Measurements from ENCODE around the gene SGSM1.

GRCh38 chr22:24930678-24931077, 124.7 kb downstream of the SGSM1 start:
- TF ChIP-seq CTCF (IDR thresholded peaks at IDR 0.05) (no peak), POLR2A (IDR thresholded peaks at IDR 0.05) (no peak)

All from breast epithelium (tissue), 3 donors.